ENCODE data around the gene ATP6V0A4. TPM values are rescaled to one million over a fixed set of nuclear protein-coding genes. Genes with fewer than 3 reads are reported as not detected.

Gene ATP6V0A4
- total RNA-seq, 4 donors from 2014 or later: 6.0 to 34.1 (median 19.6) TPM

DNA sequence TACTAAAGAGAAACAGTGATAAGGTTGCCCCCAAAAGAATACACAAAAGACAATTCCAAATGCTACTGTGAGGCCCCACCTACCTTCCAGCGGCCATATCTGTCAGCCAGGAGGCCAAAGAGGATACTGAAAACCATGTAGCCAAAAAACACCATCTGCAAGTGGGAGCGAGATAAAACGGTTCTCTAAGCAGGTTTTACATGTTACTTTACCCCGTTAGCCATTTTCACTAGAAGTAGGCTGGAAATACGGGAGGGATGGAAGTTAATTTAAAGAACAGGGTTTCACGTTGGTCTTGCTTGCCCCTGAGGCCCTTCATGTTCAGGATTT is 135.0 kb downstream of the ATP6V0A4 start:
- intact Hi-C loops (cut with DNase I; ENCODE audit: low total_unique reads): no loop called here
- 48 to 67% methylated on average over 6 of the region's 6 CpGs for WGBS, 2 donors
- H3K4me3 ChIP-seq (ENCODE audit: low read depth, poor library complexity, severe bottlenecking): no peak overlapping the region
- TF ChIP-seq, protein P1, sequence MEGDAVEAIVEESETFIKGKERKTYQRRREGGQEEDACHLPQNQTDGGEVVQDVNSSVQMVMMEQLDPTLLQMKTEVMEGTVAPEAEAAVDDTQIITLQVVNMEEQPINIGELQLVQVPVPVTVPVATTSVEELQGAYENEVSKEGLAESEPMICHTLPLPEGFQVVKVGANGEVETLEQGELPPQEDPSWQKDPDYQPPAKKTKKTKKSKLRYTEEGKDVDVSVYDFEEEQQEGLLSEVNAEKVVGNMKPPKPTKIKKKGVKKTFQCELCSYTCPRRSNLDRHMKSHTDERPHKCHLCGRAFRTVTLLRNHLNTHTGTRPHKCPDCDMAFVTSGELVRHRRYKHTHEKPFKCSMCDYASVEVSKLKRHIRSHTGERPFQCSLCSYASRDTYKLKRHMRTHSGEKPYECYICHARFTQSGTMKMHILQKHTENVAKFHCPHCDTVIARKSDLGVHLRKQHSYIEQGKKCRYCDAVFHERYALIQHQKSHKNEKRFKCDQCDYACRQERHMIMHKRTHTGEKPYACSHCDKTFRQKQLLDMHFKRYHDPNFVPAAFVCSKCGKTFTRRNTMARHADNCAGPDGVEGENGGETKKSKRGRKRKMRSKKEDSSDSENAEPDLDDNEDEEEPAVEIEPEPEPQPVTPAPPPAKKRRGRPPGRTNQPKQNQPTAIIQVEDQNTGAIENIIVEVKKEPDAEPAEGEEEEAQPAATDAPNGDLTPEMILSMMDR (IDR thresholded peaks at IDR 0.05): no peak
- TF ChIP-seq POLR2A (IDR thresholded peaks at IDR 0.05): no peak
- DNase-seq (ENCODE audit: low spot score in 2 of 2): no peak

- DNase-seq (ENCODE audit: low spot score in 2 of 2): no peak
- intact Hi-C loops (cut with DNase I; ENCODE audit: low total_unique reads): no loop called here
- no peak overlapping the region for H3K4me3 ChIP-seq (ENCODE audit: low read depth, poor library complexity, severe bottlenecking)
- no peak for TF ChIP-seq POLR2A (IDR thresholded peaks at IDR 0.05)
- TF ChIP-seq, protein P1 (IDR thresholded peaks at IDR 0.05): no peak
- WGBS, 2 donors: 68 to 78% methylated on average over 5 of the region's 5 CpGs
These were observed 135.7 kb downstream of the ATP6V0A4 start for GRCh38 chr7:138662076-138662990.

- 59 to 61% methylated on average over 9 of the region's 9 CpGs for WGBS, 2 donors
- no peak for DNase-seq (ENCODE audit: low spot score in 2 of 2)
- intact Hi-C loops (cut with DNase I; ENCODE audit: low total_unique reads): no loop called here
- TF ChIP-seq POLR2A (IDR thresholded peaks at IDR 0.05): no peak
- TF ChIP-seq, protein P1 (IDR thresholded peaks at IDR 0.05): no peak
- H3K4me3 ChIP-seq (ENCODE audit: low read depth, poor library complexity, severe bottlenecking): no peak overlapping the region
These were observed 136.8 kb downstream of the ATP6V0A4 start for GRCh38 chr7:138661069-138661635.

- DNase-seq (ENCODE audit: low spot score in 2 of 2): no peak
- H3K4me3 ChIP-seq (ENCODE audit: low read depth, poor library complexity, severe bottlenecking): no peak overlapping the region
- no peak for TF ChIP-seq POLR2A (IDR thresholded peaks at IDR 0.05)
- TF ChIP-seq, protein P1 (IDR thresholded peaks at IDR 0.05): no peak
- intact Hi-C loops (cut with DNase I; ENCODE audit: low total_unique reads): no loop called here
- WGBS, 2 donors: 80 to 85% methylated on average over 4 of the region's 4 CpGs
These were observed 139.1 kb downstream of the ATP6V0A4 start for GRCh38 chr7:138658889-138659288.

GRCh38 chr7:138657854-138658386 is 140.1 kb downstream of the ATP6V0A4 start:
- H3K4me3 ChIP-seq (ENCODE audit: low read depth, poor library complexity, severe bottlenecking): no peak overlapping the region
- TF ChIP-seq POLR2A (IDR thresholded peaks at IDR 0.05): no peak
- TF ChIP-seq, protein P1 (IDR thresholded peaks at IDR 0.05): no peak
- no peak for DNase-seq (ENCODE audit: low spot score in 2 of 2)
- 69 to 70% methylated on average over 4 of the region's 4 CpGs for WGBS, 2 donors
- intact Hi-C loops (cut with DNase I; ENCODE audit: low total_unique reads): no loop called here

Data from lower leg skin (tissue), 4 donors.